ENCODE data around the gene NBDY.
A peak's percentile ranks its signal among the peaks of the same experiment; 100 is the strongest.
"Not testable (repeated sequence)": the region's sequence is repeated elsewhere in the genome, so short reads cannot be mapped to it uniquely, and the experiment has no call there.

Gene NBDY

GRCh38 chrX:56729152-56729850, at the start of gene NBDY:
Gene NBDY (plus strand): TSS chrX:56729243. CDS start chrX:56729354, 111 bp downstream.
- intact Hi-C loops (cut with micrococcal nuclease): loop anchor here (5.0 kb wide), 1 partner anchor 497 kb away; the partner anchor contains the start of gene KLF8
- no peaks in the 10 kb centered on the region for H3K9me3 Mint-ChIP-seq
- peaks cover 7% of the 10 kb centered on the region for H3K36me3 Mint-ChIP-seq (ENCODE audit: low read depth)
- H3K27me3 Mint-ChIP-seq: no peaks in the 10 kb centered on the region
- H3K4me3 Mint-ChIP-seq: peak within 1 kb of the TSS; percentile 86
- H3K27ac Mint-ChIP-seq: peak within 1 kb of the TSS; percentile 85
- peaks cover 5% of the 10 kb centered on the region for H3K4me1 Mint-ChIP-seq (ENCODE audit: low read depth)

GRCh38 chrX:56704530-56704929, 24.5 kb upstream of the NBDY start:
- intact Hi-C loops (cut with micrococcal nuclease); H3K4me3 Mint-ChIP-seq; H3K4me1 Mint-ChIP-seq (ENCODE audit: low read depth); H3K9me3 Mint-ChIP-seq; H3K27ac Mint-ChIP-seq; H3K36me3 Mint-ChIP-seq (ENCODE audit: low read depth); H3K27me3 Mint-ChIP-seq: not testable (repeated sequence)

GRCh38 chrX:56726605-56727004, 2.4 kb upstream of the NBDY start:
- intact Hi-C loops (cut with micrococcal nuclease): loop anchor here (5.0 kb wide), 1 partner anchor 494 kb away; the partner anchor contains the start of gene KLF8
- H3K27me3 Mint-ChIP-seq: no peaks in the 10 kb centered on the region
- H3K27ac Mint-ChIP-seq: no peak overlapping the region
- no peaks in the 10 kb centered on the region for H3K9me3 Mint-ChIP-seq
- H3K4me1 Mint-ChIP-seq (ENCODE audit: low read depth): peaks cover 5% of the 10 kb centered on the region
- no peak overlapping the region for H3K4me3 Mint-ChIP-seq
- H3K36me3 Mint-ChIP-seq (ENCODE audit: low read depth): peaks cover 5% of the 10 kb centered on the region

- intact Hi-C loops (cut with micrococcal nuclease): loop anchor here (5.0 kb wide), 1 partner anchor 495 kb away; the partner anchor contains the start of gene KLF8
- H3K4me1 Mint-ChIP-seq (ENCODE audit: low read depth): peaks cover 5% of the 10 kb centered on the region
- H3K4me3 Mint-ChIP-seq: no peak overlapping the region
- H3K27me3 Mint-ChIP-seq: no peaks in the 10 kb centered on the region
- H3K27ac Mint-ChIP-seq: no peak overlapping the region
- H3K9me3 Mint-ChIP-seq: no peaks in the 10 kb centered on the region
- H3K36me3 Mint-ChIP-seq (ENCODE audit: low read depth): peaks cover 5% of the 10 kb centered on the region
These were observed 1.5 kb upstream of the NBDY start for GRCh38 chrX:56727531-56727930.

GRCh38 chrX:56728321-56728720, 722 bp upstream of the NBDY start:
- H3K9me3 Mint-ChIP-seq: no peaks in the 10 kb centered on the region
- no peak overlapping the region for H3K27ac Mint-ChIP-seq

GRCh38 chrX:56728752-56729151, 291 bp upstream of the NBDY start:
- intact Hi-C loops (cut with micrococcal nuclease): loop anchor here (5.0 kb wide), 1 partner anchor 496 kb away; the partner anchor contains the start of gene KLF8
- no peaks in the 10 kb centered on the region for H3K27me3 Mint-ChIP-seq
- H3K27ac Mint-ChIP-seq: peak overlapping the region; percentile 85
- H3K9me3 Mint-ChIP-seq: no peaks in the 10 kb centered on the region
- H3K36me3 Mint-ChIP-seq (ENCODE audit: low read depth): peaks cover 5% of the 10 kb centered on the region
- peak overlapping the region; percentile 86 for H3K4me3 Mint-ChIP-seq
- H3K4me1 Mint-ChIP-seq (ENCODE audit: low read depth): peaks cover 5% of the 10 kb centered on the region

More at GRCh38 chrX:56728321-56728720, 722 bp upstream of the NBDY start:
- H3K36me3 Mint-ChIP-seq (ENCODE audit: low read depth): peaks cover 5% of the 10 kb centered on the region
- H3K4me1 Mint-ChIP-seq (ENCODE audit: low read depth): peaks cover 5% of the 10 kb centered on the region
- intact Hi-C loops (cut with micrococcal nuclease): loop anchor here (5.0 kb wide), 1 partner anchor 496 kb away; the partner anchor contains the start of gene KLF8
- H3K27me3 Mint-ChIP-seq: no peaks in the 10 kb centered on the region
- no peak overlapping the region for H3K4me3 Mint-ChIP-seq

- no peaks in the 10 kb centered on the region for H3K27me3 Mint-ChIP-seq
- H3K27ac Mint-ChIP-seq: no peak overlapping the region
- H3K9me3 Mint-ChIP-seq: no peaks in the 10 kb centered on the region
- intact Hi-C loops (cut with micrococcal nuclease): loop anchor here (5.0 kb wide), 1 partner anchor 171 kb away; the partner anchor contains the start of gene UBQLN2
- peaks cover 5% of the 10 kb centered on the region for H3K4me1 Mint-ChIP-seq (ENCODE audit: low read depth)
- H3K4me3 Mint-ChIP-seq: no peak overlapping the region
- peaks cover 39% of the 10 kb centered on the region for H3K36me3 Mint-ChIP-seq (ENCODE audit: low read depth)
These were observed 4.5 kb downstream of the NBDY start for GRCh38 chrX:56733459-56734046.

- intact Hi-C loops (cut with micrococcal nuclease): no loop called here
- H3K27ac Mint-ChIP-seq: no peak overlapping the region
These were observed 7.2 kb downstream of the NBDY start for GRCh38 chrX:56736219-56736618.

GRCh38 chrX:56738670-56739069, 9.6 kb downstream of the NBDY start:
- no peaks in the 10 kb centered on the region for H3K9me3 Mint-ChIP-seq
- peaks cover 54% of the 10 kb centered on the region for H3K36me3 Mint-ChIP-seq (ENCODE audit: low read depth)
- H3K27me3 Mint-ChIP-seq: no peaks in the 10 kb centered on the region
- no peaks in the 10 kb centered on the region for H3K4me1 Mint-ChIP-seq (ENCODE audit: low read depth)
- H3K4me3 Mint-ChIP-seq: no peak overlapping the region
- intact Hi-C loops (cut with micrococcal nuclease): no loop called here
- H3K27ac Mint-ChIP-seq: no peak overlapping the region

More at GRCh38 chrX:56736219-56736618, 7.2 kb downstream of the NBDY start:
- Mint-ChIP-seq H3K27me3 (no peaks in the 10 kb centered on the region), H3K36me3 (ENCODE audit: low read depth) (peaks cover 44% of the 10 kb centered on the region), H3K4me1 (ENCODE audit: low read depth) (no peaks in the 10 kb centered on the region), H3K4me3 (no peak overlapping the region), H3K9me3 (no peaks in the 10 kb centered on the region)

GRCh38 chrX:56744996-56745395, 16.0 kb downstream of the NBDY start:
- Mint-ChIP-seq H3K4me1 (ENCODE audit: low read depth) (peaks cover 9% of the 10 kb centered on the region), H3K9me3 (no peaks in the 10 kb centered on the region), H3K4me3 (no peak overlapping the region), H3K27ac (no peak overlapping the region), H3K27me3 (no peaks in the 10 kb centered on the region), H3K36me3 (ENCODE audit: low read depth) (peaks cover 21% of the 10 kb centered on the region)
- intact Hi-C loops (cut with micrococcal nuclease): no loop called here

- no peak overlapping the region for H3K4me3 Mint-ChIP-seq
- intact Hi-C loops (cut with micrococcal nuclease): no loop called here
- peaks cover 22% of the 10 kb centered on the region for H3K4me1 Mint-ChIP-seq (ENCODE audit: low read depth)
- H3K27me3 Mint-ChIP-seq: no peaks in the 10 kb centered on the region
- no peak overlapping the region for H3K27ac Mint-ChIP-seq
- no peaks in the 10 kb centered on the region for H3K9me3 Mint-ChIP-seq
- H3K36me3 Mint-ChIP-seq (ENCODE audit: low read depth): peaks cover 8% of the 10 kb centered on the region
These were observed 18.0 kb downstream of the NBDY start for GRCh38 chrX:56746996-56747395.

GRCh38 chrX:56751071-56751470, 22.0 kb downstream of the NBDY start:
- intact Hi-C loops (cut with micrococcal nuclease): no loop called here
- Mint-ChIP-seq H3K27ac (no peak overlapping the region), H3K36me3 (ENCODE audit: low read depth) (peaks cover 6% of the 10 kb centered on the region), H3K9me3 (no peaks in the 10 kb centered on the region), H3K4me3 (no peak overlapping the region), H3K4me1 (ENCODE audit: low read depth) (peaks cover 31% of the 10 kb centered on the region), H3K27me3 (no peaks in the 10 kb centered on the region)

- Mint-ChIP-seq H3K36me3 (ENCODE audit: low read depth) (peaks cover 8% of the 10 kb centered on the region), H3K4me3 (no peak overlapping the region), H3K27ac (no peak overlapping the region), H3K4me1 (ENCODE audit: low read depth) (peaks cover 36% of the 10 kb centered on the region), H3K9me3 (no peaks in the 10 kb centered on the region), H3K27me3 (no peaks in the 10 kb centered on the region)
- intact Hi-C loops (cut with micrococcal nuclease): no loop called here
These were observed 28.3 kb downstream of the NBDY start for GRCh38 chrX:56757327-56757726.

- no peak overlapping the region for H3K4me3 Mint-ChIP-seq
- H3K9me3 Mint-ChIP-seq: no peaks in the 10 kb centered on the region
- H3K36me3 Mint-ChIP-seq (ENCODE audit: low read depth): peaks cover 19% of the 10 kb centered on the region
- H3K4me1 Mint-ChIP-seq (ENCODE audit: low read depth): peaks cover 39% of the 10 kb centered on the region
- no peak overlapping the region for H3K27ac Mint-ChIP-seq
- intact Hi-C loops (cut with micrococcal nuclease): no loop called here
- no peaks in the 10 kb centered on the region for H3K27me3 Mint-ChIP-seq
These were observed 29.4 kb downstream of the NBDY start for GRCh38 chrX:56758456-56758855.
